Motor neuron (in vitro differentiated cells): ENCODE results near the gene CIRBP. TPM values are rescaled to one million over a fixed set of nuclear protein-coding genes. Genes with fewer than 3 reads are reported as not detected.
A peak's percentile ranks its signal among the peaks of the same experiment; 100 is the strongest.

ENCODE experiments used
- ATAC-seq, 8 experiments: fragments of 200-7000 bp; cut with Tn5 transposase; replicated peaks in 6 of 8; 2 replicates each; pipeline ENCODE4 v1.8.0; 2021; ENCODE audit warnings: mild to moderate bottlenecking in 8 of 8, moderate library complexity in 8 of 8
- H3K27ac ChIP-seq, 2 donors: fragments of 250-450 bp; sonication (Bioruptor Pico); 2 replicates each; pipeline ENCODE4 v1.9.0; 2021; ENCODE audit warnings: antibody characterized with exemption in 2 of 2, mild to moderate bottlenecking in 2 of 2, moderate library complexity in 1 of 2
- H3K4me1 ChIP-seq, 2 donors: fragments of 250-450 bp; sonication (Bioruptor Pico); replicated peaks in 1 of 2; 2 replicates each; pipeline ENCODE4 v1.6.1; 2021; ENCODE audit warnings: antibody characterized with exemption in 2 of 2, mild to moderate bottlenecking in 2 of 2, moderate library complexity in 1 of 2
- H3K4me3 ChIP-seq, 5 donors: fragments of 250-450 bp; sonication (Bioruptor Pico); 2 replicates each; pipeline ENCODE4 v1.9.0; 2021; ENCODE audit warnings: antibody characterized with exemption in 5 of 5, mild to moderate bottlenecking in 5 of 5, moderate library complexity in 4 of 5
- WGBS, 10 experiments: fragments of 450-650 bp; shearing (Covaris generic); methylation state at CpG; one replicate each; pipeline ENCODE4 v1.0.0; 2022; 5-methylcytosine and 5-hydroxymethylcytosine counted together
- in situ Hi-C, 9 experiments: fragments of 400-800 bp; cut with MboI; loops; one replicate each; pipeline ENCODE4 v1.15.0; 2021; ENCODE audit warnings: low sequenced_read_pairs in 9 of 9, low pct_unique_long_range_greater_than_20kb in 2 of 9; ENCODE audit not compliant: unreplicated experiment in 9 of 9
- total RNA-seq, 8 experiments: library from RNA; unstranded; fragments of 300-600 nt; gene quantifications; 2 replicates each; pipeline versions ENCODE4 v1.2.3 to v1.2.4, GENCODE V29; 2022

The CIRBP gene
- total RNA-seq, 8 experiments from 2014 or later, result 354 to 1,038 (median 830) TPM

GRCh38 chr19:1288226-1288612 is 19.1 kb downstream of the CIRBP start:
- H3K27ac ChIP-seq, result no peak overlapping the region
- peak overlapping the region in 3 of 5 donors; percentile 59 to 68 (median 61) for H3K4me3 ChIP-seq
- in situ Hi-C loops, result no loop called here
- WGBS, 10 experiments, result no CpG with 5 or more reads among the region's 18 CpGs
- H3K4me1 ChIP-seq, result peaks cover 32 to 40% of the 10 kb centered on the region in 2 donors
- no peak for ATAC-seq

DNA sequence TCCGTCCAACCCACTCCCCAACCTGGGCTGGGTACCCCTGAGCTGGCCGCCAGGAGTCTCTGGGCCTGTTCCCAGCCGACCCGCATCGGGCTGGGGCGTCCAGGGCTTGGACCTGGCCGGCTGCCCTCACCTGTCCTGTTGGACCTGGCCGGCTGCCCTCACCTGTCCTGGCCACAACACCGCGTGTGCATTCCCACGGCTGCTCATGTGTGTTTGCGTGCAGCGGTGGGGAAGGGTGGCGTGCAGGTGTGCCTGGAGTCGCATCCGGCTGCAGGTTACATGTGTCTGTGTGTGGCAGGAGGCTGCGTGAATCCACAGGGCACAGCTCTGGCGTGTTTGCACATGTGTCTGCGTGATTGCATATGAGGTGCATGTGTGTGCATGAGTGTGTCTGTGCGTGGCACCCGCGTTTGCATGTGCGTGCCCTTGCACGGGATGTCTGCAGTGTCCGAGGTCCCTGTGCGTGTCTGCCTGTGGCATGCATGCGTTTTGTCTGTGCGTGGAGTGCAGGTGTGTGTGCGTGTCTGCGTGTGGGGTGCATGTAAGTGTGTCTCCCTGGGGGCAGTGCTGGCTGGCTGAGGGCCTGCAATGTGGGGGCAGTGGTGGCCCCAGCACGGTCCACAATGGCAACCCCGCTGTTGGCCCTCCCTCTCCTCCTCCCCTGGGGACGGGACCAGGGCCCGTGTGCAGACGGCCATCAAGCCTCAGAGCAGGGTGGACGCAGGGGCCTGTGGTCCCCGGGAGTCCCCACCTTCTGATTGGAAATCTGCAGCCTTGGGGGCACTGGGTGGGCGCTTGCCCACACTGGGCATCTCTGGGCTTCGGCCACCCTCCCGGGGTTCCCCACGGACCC is 19.9 kb downstream of the CIRBP start:
- in situ Hi-C loops, result no loop called here
- 60 to 94% (median 86%) methylated on average over 1 to 10 of the region's 41 CpGs; no CpG with 5 or more reads in 5 of the 10 experiments for WGBS, 10 experiments
- no peak overlapping the region for H3K27ac ChIP-seq
- ATAC-seq, result no peak
- H3K4me1 ChIP-seq, result peaks cover 24 to 32% of the 10 kb centered on the region in 2 donors
- no peak overlapping the region for H3K4me3 ChIP-seq

GRCh38 chr19:1289686-1290025 is 20.5 kb downstream of the CIRBP start:
- ATAC-seq, result no peak
- Histone ChIP-seq H3K4me3 (no peak overlapping the region), H3K4me1 (peaks cover 19 to 30% of the 10 kb centered on the region in 2 donors), H3K27ac (no peak overlapping the region)
- 100% methylated on average over 1 of the region's 19 CpGs; no CpG with 5 or more reads in 9 of the 10 experiments for WGBS, 10 experiments
- in situ Hi-C loops, result no loop called here

DNA sequence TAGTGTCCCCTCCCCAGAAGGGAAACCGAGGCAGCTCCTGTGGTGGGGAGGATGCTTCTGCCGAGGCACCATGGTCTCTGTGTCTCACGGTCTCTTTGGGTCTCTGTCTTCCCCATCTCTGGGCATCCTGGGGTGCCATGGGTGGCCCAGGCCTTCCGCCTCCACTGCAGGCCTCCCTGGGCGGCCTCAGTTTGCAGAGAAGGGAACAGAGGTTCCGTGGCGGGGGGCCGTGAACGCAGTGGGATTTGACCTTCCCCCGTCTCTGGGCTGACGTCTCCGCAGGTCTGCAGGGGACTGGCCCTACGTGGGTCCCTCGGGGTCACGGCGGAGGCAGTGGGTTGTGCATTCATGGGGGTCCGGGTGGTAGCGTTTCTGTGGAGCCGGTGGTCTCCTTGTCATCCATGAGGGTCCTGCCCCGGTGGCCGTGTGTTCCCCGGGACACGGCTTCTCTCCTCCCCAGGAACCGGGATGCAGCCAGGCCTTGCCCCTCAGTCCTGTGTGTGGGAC is 21.1 kb downstream of the CIRBP start:
- 70 to 78% (median 75%) methylated on average over 2 to 8 of the region's 24 CpGs; no CpG with 5 or more reads in 7 of the 10 experiments for WGBS, 10 experiments
- H3K4me3 ChIP-seq, result no peak overlapping the region
- peaks cover 20 to 29% of the 10 kb centered on the region in 2 donors for H3K4me1 ChIP-seq
- ATAC-seq, result no peak
- no peak overlapping the region for H3K27ac ChIP-seq
- in situ Hi-C loops, result no loop called here

DNA sequence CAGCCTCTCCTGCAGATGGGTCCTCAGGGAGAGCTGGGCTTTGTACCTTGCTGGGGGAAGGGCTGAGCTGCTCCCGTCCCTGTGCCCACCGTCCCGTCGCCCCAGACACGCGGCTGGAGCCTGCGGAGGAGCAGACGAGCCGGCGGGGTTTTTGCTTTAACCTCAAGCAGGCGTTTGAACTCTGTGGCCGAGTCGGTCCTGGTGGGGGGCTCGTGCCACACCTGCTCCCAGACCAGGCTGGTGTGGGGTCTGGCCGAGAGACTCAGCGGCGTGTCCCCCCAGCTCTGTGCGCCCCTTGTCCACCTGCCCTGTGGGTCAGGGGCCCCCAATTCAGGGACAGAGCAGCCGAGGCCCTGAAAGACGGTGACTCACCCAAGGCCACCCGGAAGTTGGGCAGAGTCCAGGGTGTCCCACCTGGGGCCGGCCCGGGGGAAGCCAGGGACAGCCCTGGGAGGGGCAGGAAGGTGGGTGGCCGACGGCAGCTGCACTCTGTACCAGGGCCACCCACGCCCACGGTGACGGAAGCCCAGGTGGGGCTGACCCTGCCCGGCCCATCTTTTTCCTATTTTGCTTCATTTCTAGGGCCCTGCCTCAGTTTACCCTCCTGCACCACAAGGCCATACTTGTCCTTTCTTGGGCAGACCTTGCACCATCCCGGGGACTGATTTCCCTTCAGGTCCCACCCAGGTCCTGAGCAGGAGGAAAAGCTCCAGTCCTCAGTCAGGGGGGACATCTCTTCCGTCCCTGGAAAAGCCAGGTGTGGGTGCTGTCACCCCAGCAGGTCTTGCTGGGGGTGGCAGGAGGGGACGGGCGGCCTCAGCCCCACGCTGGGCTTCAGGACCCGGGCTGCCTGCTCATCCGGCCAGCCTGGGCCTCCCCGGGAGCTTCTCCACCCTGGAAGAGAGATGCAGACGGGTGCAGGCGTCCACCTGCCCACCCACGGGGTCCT is 21.8 kb downstream of the CIRBP start:
- ATAC-seq, result no peak
- in situ Hi-C loops, result no loop called here
- Histone ChIP-seq H3K4me1 (peaks cover 25 to 26% of the 10 kb centered on the region in 2 donors), H3K4me3 (no peak overlapping the region), H3K27ac (no peak overlapping the region)
- 5 to 87% (median 75%) methylated on average over 1 to 11 of the region's 40 CpGs; no CpG with 5 or more reads in 4 of the 10 experiments for WGBS, 10 experiments

- ATAC-seq, result no peak
- H3K4me3 ChIP-seq, result no peak overlapping the region
- in situ Hi-C loops, result no loop called here
Observed at GRCh38 chr19:1291761-1292418, 22.8 kb downstream of the CIRBP start.

GRCh38 chr19:1292419-1293151 is 23.5 kb downstream of the CIRBP start:
- Histone ChIP-seq H3K4me1 (peaks cover 14 to 16% of the 10 kb centered on the region in 2 donors), H3K27ac (no peak overlapping the region), H3K4me3 (no peak overlapping the region)
- 25 to 79% (median 56%) methylated on average over 2 to 10 of the region's 17 CpGs; no CpG with 5 or more reads in 6 of the 10 experiments for WGBS, 10 experiments
- in situ Hi-C loops, result no loop called here
- ATAC-seq, result no peak

More at GRCh38 chr19:1291761-1292418, 22.8 kb downstream of the CIRBP start:
- 0 to 53% (median 6%) methylated on average over 1 to 15 of the region's 25 CpGs; no CpG with 5 or more reads in 5 of the 10 experiments for WGBS, 10 experiments
- Histone ChIP-seq H3K4me1 (peaks cover 21 to 23% of the 10 kb centered on the region in 2 donors), H3K27ac (no peak overlapping the region)

DNA sequence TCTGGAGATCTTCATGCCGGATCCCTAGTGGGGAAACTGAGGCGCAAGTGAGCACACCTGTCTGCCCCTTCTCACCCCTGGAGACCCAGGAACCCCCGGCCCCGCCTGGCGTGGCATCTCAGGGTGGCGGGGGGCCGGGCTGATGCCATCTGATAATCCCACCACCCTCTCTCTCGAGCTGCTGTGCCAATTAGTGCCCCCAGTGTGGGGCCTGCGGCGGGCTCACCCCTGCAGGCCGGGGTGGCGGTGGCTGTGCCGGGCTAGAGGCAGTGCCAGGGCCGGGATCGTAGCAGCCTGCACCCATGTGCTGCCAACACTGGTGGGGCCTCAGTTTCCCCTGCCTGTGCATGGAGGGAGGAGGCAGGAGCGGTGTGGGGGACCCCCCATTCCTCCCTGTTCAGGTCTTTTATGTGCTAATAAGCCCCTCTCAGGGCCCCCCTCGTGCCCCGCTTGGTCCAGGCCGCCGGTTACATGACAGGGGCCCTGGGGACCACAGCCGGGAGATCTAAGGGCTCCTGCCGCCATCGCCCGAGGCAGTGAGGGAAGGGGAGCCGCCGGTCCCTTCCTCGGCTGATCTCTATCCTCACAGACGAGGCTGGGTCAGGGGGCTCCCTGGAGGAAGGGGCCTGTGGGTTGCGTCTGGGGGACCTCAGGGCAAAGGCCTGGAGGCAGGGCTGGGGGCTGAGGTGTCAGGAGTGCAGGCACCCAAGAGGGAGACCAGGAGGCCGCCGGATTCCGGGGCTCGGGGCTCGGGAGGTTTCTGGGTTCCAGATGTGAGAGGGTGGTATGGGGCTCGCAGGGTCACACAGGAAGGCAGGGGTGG is 24.9 kb downstream of the CIRBP start:
- in situ Hi-C loops, result no loop called here
- Histone ChIP-seq H3K4me3 (no peak overlapping the region), H3K27ac (no peak overlapping the region), H3K4me1 (peaks cover 5 to 9% of the 10 kb centered on the region in 2 donors)
- no peak for ATAC-seq
- 30 to 81% methylated on average over 2 to 3 of the region's 35 CpGs; no CpG with 5 or more reads in 8 of the 10 experiments for WGBS, 10 experiments

DNA sequence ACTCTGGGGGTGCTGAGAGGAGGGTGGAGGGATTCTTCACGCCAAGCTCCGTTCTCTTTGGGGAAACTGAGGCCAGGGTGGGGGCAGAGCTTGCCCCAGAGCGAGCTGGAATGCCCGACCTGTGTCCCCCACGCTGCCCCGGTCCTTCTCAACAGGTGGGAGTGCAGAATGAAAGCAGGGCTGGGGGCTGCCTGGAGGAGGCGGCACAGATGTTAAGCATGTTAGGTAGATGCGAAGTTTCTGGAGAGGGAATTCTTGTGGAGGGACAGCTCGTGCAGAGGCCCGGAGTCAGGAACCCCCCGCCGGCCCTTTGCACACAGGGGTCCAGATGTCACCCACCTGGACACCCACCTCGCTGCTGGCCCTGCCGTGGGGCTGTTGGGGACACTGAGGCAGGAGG is 25.6 kb downstream of the CIRBP start:
- in situ Hi-C loops, result no loop called here
- Histone ChIP-seq H3K27ac (no peak overlapping the region), H3K4me1 (peaks cover 0 to 9% of the 10 kb centered on the region in 2 donors), H3K4me3 (no peak overlapping the region)
- no peak for ATAC-seq
- WGBS, 10 experiments, result 40 to 80% (median 50%) methylated on average over 2 to 4 of the region's 14 CpGs; no CpG with 5 or more reads in 5 of the 10 experiments

GRCh38 chr19:1295169-1296012 is 26.3 kb downstream of the CIRBP start:
- H3K4me1 ChIP-seq, result peaks cover 0 to 9% of the 10 kb centered on the region in 2 donors
- in situ Hi-C loops, result no loop called here
- 0% methylated on average over 6 of the region's 82 CpGs; no CpG with 5 or more reads in 9 of the 10 experiments for WGBS, 10 experiments
- peak in 5 of 8 experiments; percentile 31 to 72 (median 57) for ATAC-seq
- H3K27ac ChIP-seq, result no peak overlapping the region
- H3K4me3 ChIP-seq, result peak overlapping the region in 1 of 5 donors; percentile 8

DNA sequence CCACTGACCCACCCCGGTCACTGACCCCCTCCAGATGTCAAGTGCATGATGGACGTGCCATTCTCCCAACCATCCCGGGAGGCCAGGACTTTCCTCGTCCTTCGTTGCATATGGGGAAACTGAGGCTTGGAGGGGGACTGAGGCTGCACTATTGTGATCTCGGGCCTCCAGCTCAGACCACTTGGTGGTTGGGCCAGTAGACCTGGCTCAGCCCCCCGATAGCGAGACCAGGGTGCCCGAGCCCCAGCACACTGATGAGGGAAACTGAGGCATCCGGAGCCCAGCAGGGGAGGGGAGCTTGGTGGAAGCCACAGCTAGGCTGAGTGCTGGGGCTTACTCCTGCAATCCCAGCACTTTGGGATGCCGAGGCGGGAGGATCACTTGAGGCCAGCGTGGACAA is 26.9 kb downstream of the CIRBP start:
- Histone ChIP-seq H3K4me3 (no peak overlapping the region), H3K4me1 (peaks cover 0 to 9% of the 10 kb centered on the region in 2 donors), H3K27ac (no peak overlapping the region)
- in situ Hi-C loops, result no loop called here
- 62 to 80% methylated on average over 3 of the region's 13 CpGs; no CpG with 5 or more reads in 8 of the 10 experiments for WGBS, 10 experiments
- ATAC-seq, result peak in 4 of 8 experiments; percentile 7 to 25 (median 23)
